Measurements from ENCODE around the gene UBE2V1.

DNA sequence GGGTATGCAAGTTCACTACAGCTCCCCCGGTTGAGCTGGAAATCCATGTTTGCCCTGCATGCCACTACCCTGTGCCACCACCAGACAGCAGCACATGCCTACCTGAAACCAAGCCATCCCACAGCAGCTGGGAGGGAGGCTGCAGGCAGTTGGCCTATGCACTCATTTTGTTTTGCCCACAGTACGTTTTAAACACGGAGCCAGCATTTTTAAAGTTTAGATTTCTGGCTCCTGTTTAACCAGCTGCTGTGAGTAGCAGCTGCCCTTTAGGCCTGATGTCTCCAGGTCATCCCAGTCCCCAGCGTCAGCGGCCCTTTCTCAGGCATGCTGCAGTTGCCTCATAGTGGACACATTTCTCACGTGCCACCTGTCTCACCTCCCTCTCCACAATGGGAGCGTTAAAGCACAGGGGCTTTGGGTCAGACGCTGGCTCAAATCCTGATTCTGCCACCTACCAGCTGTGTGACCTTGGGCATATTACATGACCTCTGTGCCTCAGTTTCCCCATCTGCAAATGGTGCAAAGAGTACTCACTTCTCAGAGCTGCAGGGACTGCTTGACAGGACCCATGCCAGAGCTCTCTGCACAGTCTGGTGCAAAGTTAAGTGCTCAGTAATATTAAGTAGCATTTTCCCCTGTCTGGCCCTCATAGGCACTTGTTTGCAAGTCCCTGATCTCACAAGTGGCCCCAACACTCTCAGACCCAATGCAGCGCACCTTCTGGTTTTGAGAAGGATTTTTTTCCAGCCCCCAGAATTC is 8.2 kb upstream of the UBE2V1 start:
- TF ChIP-seq EZH2 (IDR thresholded peaks at IDR 0.05; ENCODE audit: borderline replicate concordance) = no peak
- TF ChIP-seq, protein P1, sequence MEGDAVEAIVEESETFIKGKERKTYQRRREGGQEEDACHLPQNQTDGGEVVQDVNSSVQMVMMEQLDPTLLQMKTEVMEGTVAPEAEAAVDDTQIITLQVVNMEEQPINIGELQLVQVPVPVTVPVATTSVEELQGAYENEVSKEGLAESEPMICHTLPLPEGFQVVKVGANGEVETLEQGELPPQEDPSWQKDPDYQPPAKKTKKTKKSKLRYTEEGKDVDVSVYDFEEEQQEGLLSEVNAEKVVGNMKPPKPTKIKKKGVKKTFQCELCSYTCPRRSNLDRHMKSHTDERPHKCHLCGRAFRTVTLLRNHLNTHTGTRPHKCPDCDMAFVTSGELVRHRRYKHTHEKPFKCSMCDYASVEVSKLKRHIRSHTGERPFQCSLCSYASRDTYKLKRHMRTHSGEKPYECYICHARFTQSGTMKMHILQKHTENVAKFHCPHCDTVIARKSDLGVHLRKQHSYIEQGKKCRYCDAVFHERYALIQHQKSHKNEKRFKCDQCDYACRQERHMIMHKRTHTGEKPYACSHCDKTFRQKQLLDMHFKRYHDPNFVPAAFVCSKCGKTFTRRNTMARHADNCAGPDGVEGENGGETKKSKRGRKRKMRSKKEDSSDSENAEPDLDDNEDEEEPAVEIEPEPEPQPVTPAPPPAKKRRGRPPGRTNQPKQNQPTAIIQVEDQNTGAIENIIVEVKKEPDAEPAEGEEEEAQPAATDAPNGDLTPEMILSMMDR (IDR thresholded peaks at IDR 0.05; ENCODE audit: poor library complexity) = peak; percentile 52
